GM10248 (cell line): Measurements from ENCODE around the gene RAD51.
A peak's percentile ranks its signal among the peaks of the same experiment; 100 is the strongest.

Source experiments
- CTCF ChIA-PET: fragments of 300-600 bp; sonication (Branson Sonifier 250); formaldehyde crosslinking; extraction: SDS; loops from one replicate; lab custom pipeline; 2021; ENCODE audit warnings: antibody characterized with exemption; lab: Yijun Ruan, JAX
- POLR2A ChIA-PET: fragments of 350-650 bp; sonication (Branson Sonifier 250); formaldehyde crosslinking; extraction: SDS; loops from one replicate; lab custom pipeline; 2020; ENCODE audit warnings: antibody characterized with exemption; lab: Yijun Ruan, JAX
- DNase-seq: peaks from one replicate; pipeline ENCODE4 v3.0.0; 2012; ENCODE audit errors: extremely low spot score
- TF ChIP-seq, protein P1 (sequence below): IDR thresholded peaks from 2 replicates; pipeline ENCODE4 v1.5.1; 2012; ENCODE audit warnings: mild to moderate bottlenecking, low read depth; ENCODE audit errors: extremely low read depth, missing control alignments, control extremely low read depth

RAD51 gene

DNA sequence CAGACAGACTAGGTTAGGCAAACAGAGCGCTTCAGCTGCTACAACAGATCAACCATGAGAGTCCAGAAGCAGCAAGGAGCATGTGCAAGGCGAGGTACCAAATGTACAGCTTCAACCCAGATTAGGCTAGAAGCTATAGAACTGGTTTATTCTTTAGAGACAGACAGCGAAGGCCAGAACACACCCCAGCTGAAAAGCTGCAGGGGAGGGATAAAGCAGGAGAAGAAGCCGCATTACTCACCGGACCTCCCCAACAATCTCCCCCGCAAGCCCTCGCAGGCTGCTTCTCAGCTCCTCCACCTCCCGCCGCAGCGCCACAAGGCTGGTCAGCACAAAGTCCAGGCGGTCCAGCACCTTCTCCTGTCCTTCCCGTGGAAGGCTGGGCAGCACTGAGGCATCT, 56.8 kb downstream of the RAD51 start:
- no peak for DNase-seq
- TF ChIP-seq, protein P1, sequence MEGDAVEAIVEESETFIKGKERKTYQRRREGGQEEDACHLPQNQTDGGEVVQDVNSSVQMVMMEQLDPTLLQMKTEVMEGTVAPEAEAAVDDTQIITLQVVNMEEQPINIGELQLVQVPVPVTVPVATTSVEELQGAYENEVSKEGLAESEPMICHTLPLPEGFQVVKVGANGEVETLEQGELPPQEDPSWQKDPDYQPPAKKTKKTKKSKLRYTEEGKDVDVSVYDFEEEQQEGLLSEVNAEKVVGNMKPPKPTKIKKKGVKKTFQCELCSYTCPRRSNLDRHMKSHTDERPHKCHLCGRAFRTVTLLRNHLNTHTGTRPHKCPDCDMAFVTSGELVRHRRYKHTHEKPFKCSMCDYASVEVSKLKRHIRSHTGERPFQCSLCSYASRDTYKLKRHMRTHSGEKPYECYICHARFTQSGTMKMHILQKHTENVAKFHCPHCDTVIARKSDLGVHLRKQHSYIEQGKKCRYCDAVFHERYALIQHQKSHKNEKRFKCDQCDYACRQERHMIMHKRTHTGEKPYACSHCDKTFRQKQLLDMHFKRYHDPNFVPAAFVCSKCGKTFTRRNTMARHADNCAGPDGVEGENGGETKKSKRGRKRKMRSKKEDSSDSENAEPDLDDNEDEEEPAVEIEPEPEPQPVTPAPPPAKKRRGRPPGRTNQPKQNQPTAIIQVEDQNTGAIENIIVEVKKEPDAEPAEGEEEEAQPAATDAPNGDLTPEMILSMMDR = no peak
- ChIA-PET CTCF (interaction anchor here (1.2 to 3.0 kb wide), 6 partner anchors 12 to 143 kb away, joined by 3 to 11 read pairs (median 6); partner anchors contain the start of genes GCHFR and VPS18), POLR2A (no interaction called here)

GRCh38 chr15:40754574-40754882, 59.6 kb downstream of the RAD51 start:
- DNase-seq = no peak
- TF ChIP-seq, protein P1 = no peak
- ChIA-PET CTCF (no interaction called here), POLR2A (no interaction called here)

GRCh38 chr15:40754883-40755811, 60.2 kb downstream of the RAD51 start, which contains the start of gene RMDN3:
RMDN3 (minus strand) TSS chr15:40755254; CDS start chr15:40754783, 471 bp downstream.
- DNase-seq = peak; percentile 97
- ChIA-PET CTCF (interaction anchor here (1.3 kb wide), 1 partner anchor 27 kb away, joined by 4 read pairs; no protein-coding TSS in a partner anchor), POLR2A (no interaction called here)
- TF ChIP-seq, protein P1 = peak; percentile 22

DNA sequence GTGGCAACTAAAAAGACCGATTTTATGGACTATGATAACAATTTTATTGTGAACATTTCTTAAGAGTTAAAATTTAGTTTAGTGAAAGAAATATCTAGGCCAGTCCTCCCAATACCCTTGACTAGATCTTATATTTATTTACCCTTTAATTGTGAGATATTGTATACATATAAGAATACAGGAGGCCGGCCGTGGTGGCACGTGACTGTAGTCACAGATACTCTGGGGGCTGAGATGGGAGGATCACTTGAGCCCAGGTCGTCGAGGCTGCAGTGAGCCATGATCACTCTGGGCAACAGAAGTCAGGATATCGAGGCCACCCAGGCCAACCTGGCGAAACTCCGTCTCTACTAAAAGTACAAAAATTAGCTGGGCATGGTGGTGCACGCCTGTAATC, 60.8 kb downstream of the RAD51 start:
- CTCF ChIA-PET = interaction anchor here (1.0 to 1.3 kb wide), 2 partner anchors 15 to 26 kb away, joined by 3 to 4 read pairs; no protein-coding TSS in a partner anchor
- DNase-seq = no peak

DNA sequence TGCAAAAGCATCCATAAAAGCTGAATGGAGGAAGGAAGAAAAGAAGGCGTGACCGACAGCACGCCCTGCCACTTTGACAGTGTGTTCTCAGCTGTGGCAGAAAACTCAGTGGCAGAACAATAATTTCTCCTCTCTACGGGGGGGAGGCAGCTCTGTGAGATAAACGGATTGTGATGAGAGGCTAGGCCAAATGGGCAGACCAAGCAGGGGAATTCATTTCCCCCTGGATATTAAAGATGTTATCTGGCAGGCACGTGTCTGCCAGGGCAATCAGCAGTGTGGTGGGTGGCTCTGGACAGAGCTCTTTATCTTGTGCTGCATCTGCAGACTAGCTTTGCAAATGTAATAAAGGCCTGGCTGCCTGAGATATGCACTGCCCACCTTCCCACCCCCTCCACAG, 62.0 kb downstream of the RAD51 start:
- ChIA-PET CTCF (interaction anchor here (0.9 to 4.0 kb wide), 4 partner anchors 12 to 125 kb away, joined by 3 to 18 read pairs (median 4); partner anchors contain the start of gene C15orf62), POLR2A (no interaction called here)
- DNase-seq = no peak
- TF ChIP-seq, protein P1 = no peak

More for the DNA sequence above, 60.8 kb downstream of the RAD51 start:
- POLR2A ChIA-PET = no interaction called here
- TF ChIP-seq, protein P1 = no peak

GRCh38 chr15:40759961-40760360, 65.0 kb downstream of the RAD51 start:
- DNase-seq = no peak
- TF ChIP-seq, protein P1 = no peak
- POLR2A ChIA-PET = no interaction called here
- CTCF ChIA-PET = interaction anchor here (2.3 to 4.0 kb wide), 2 partner anchors 9 to 98 kb away, joined by 5 to 18 read pairs; partner anchors contain the start of gene C15orf62
